ENCODE data around the gene CHCHD6.

- TF ChIP-seq CTCF (IDR thresholded peaks at IDR 0.05), result no peak
- no peak for TF ChIP-seq POLR2A (IDR thresholded peaks at IDR 0.05)
Observed at GRCh38 chr3:126737527-126737926, 33.5 kb downstream of the CHCHD6 start.

Data from adrenal gland (tissue), 5 donors.